Astrocyte (in vitro differentiated cells and primary cell): ENCODE data around the gene NUBP2. TPM values are rescaled to one million over a fixed set of nuclear protein-coding genes. Genes with fewer than 3 reads are reported as not detected.

Source experiments
- DNase-seq: peaks from one replicate; pipeline ENCODE4 v3.0.0-alpha.2; 2010; ENCODE audit warnings: low read depth
- FAIRE-seq: peaks from 2 replicates; lab custom pipeline; 2011; peaks lifted over from hg19 to GRCh38; lab: Jason Lieb, UNC
- H2AFZ ChIP-seq: 2 replicates; pipeline ENCODE4 v1.6.0; 2012; ENCODE audit warnings: low read depth, low read length, inconsistent platforms
- H3K27ac ChIP-seq: 2 replicates; pipeline ENCODE4 v1.5.1; 2011; ENCODE audit warnings: low read depth, low read length, inconsistent platforms
- H3K27me3 ChIP-seq: 2 replicates; pipeline ENCODE4 v1.6.0; 2011; ENCODE audit warnings: low read length, inconsistent platforms; ENCODE audit not compliant: insufficient read depth
- H3K36me3 ChIP-seq: 2 replicates; pipeline ENCODE4 v1.5.1; 2011; ENCODE audit warnings: low read length, inconsistent platforms; ENCODE audit not compliant: insufficient read depth
- H3K4me1 ChIP-seq: 2 replicates; pipeline ENCODE4 v1.5.1; 2011; ENCODE audit warnings: low read length, inconsistent platforms; ENCODE audit not compliant: insufficient read depth
- H3K4me2 ChIP-seq: 2 replicates; pipeline ENCODE4 v1.6.0; 2012; ENCODE audit warnings: low read length, inconsistent platforms
- H3K4me3 ChIP-seq: 2 replicates; pipeline ENCODE4 v1.5.1; 2011; ENCODE audit warnings: low read depth, mild to moderate bottlenecking, low read length, inconsistent platforms; ENCODE audit not compliant: insufficient read depth
- H3K79me2 ChIP-seq: 2 replicates; pipeline ENCODE4 v1.6.0; 2012; ENCODE audit warnings: mild to moderate bottlenecking, low read length, inconsistent platforms; ENCODE audit not compliant: insufficient read depth
- H3K9ac ChIP-seq: 2 replicates; pipeline ENCODE4 v1.6.0; 2012; ENCODE audit warnings: mild to moderate bottlenecking, low read length, inconsistent platforms
- H3K9me3 ChIP-seq: 2 replicates; pipeline ENCODE4 v1.5.1; 2012; ENCODE audit warnings: low read depth, mild to moderate bottlenecking, low read length, inconsistent platforms; ENCODE audit not compliant: insufficient read depth
- H4K20me1 ChIP-seq: 2 replicates; pipeline ENCODE4 v1.6.0; 2012; ENCODE audit warnings: low read length, inconsistent platforms; ENCODE audit not compliant: insufficient read depth
- H3K27ac Mint-ChIP-seq: one replicate; pipeline ENCODE4 v1.8.0; 2021; ENCODE audit warnings: mild to moderate bottlenecking, mixed read lengths; ENCODE audit not compliant: unreplicated experiment
- H3K27me3 Mint-ChIP-seq: one replicate; pipeline ENCODE4 v1.8.0; 2021; ENCODE audit warnings: low read depth, mixed read lengths; ENCODE audit not compliant: unreplicated experiment
- H3K36me3 Mint-ChIP-seq: one replicate; pipeline ENCODE4 v1.8.0; 2021; ENCODE audit warnings: low read depth, mixed read lengths; ENCODE audit not compliant: unreplicated experiment
- H3K4me1 Mint-ChIP-seq: one replicate; pipeline ENCODE4 v1.8.0; 2021; ENCODE audit warnings: low read depth, mixed read lengths; ENCODE audit not compliant: unreplicated experiment
- H3K4me3 Mint-ChIP-seq: one replicate; pipeline ENCODE4 v1.8.0; 2021; ENCODE audit warnings: mild to moderate bottlenecking, moderate library complexity, mixed read lengths; ENCODE audit not compliant: unreplicated experiment
- H3K9me3 Mint-ChIP-seq: one replicate; pipeline ENCODE4 v1.8.0; 2021; ENCODE audit warnings: mild to moderate bottlenecking, mixed read lengths; ENCODE audit not compliant: unreplicated experiment
- CTCF ChIP-seq: IDR thresholded peaks from 2 replicates; pipeline ENCODE4 v1.5.1; 2011; ENCODE audit warnings: low read depth, mild to moderate bottlenecking, inconsistent platforms, low read length, moderate library complexity; ENCODE audit not compliant: insufficient read depth
- EZH2 ChIP-seq: IDR thresholded peaks from 2 replicates; pipeline ENCODE4 v1.6.1; 2012; ENCODE audit warnings: mild to moderate bottlenecking, low read length, inconsistent platforms; ENCODE audit not compliant: insufficient read depth
- total RNA-seq: library from RNA; stranded (reverse); gene quantifications from 2 replicates; pipeline ENCODE4 v1.2.1, GENCODE V29; 2021

NUBP2 gene
- total RNA-seq, 1 donor from 2014 or later = 41.4 TPM

- Mint-ChIP-seq H3K27me3 (no peaks in the 10 kb centered on the region), H3K9me3 (no peaks in the 10 kb centered on the region), H3K27ac (no peak overlapping the region), H3K36me3 (peaks cover 15% of the 10 kb centered on the region), H3K4me1 (peaks cover 20% of the 10 kb centered on the region), H3K4me3 (no peak overlapping the region)
- Histone ChIP-seq H4K20me1 (peaks cover 35% of the 10 kb centered on the region), H3K27ac (no peak overlapping the region), H2AFZ (no peak overlapping the region), H3K27me3 (no peaks in the 10 kb centered on the region), H3K9me3 (no peaks in the 10 kb centered on the region), H3K9ac (no peak overlapping the region), H3K4me3 (no peak overlapping the region), H3K4me2 (no peak overlapping the region), H3K36me3 (peaks cover 20% of the 10 kb centered on the region), H3K79me2 (peaks cover 9% of the 10 kb centered on the region), H3K4me1 (peaks cover 31% of the 10 kb centered on the region)
- FAIRE-seq = no peak
- DNase-seq = peak; percentile 14
- no peak for TF ChIP-seq EZH2
- no peak for TF ChIP-seq CTCF
These were observed 33.3 kb upstream of the NUBP2 start for GRCh38 chr16:1749152-1750117.

GRCh38 chr16:1751946-1752345, 30.8 kb upstream of the NUBP2 start:
- H3K27ac ChIP-seq = no peak overlapping the region
- peaks cover 8% of the 10 kb centered on the region for H3K4me1 ChIP-seq
- peaks cover 46% of the 10 kb centered on the region for H4K20me1 ChIP-seq
- no peak for TF ChIP-seq EZH2
- no peak for TF ChIP-seq CTCF
- FAIRE-seq = no peak
- no peaks in the 10 kb centered on the region for H3K27me3 Mint-ChIP-seq
- peaks cover 20% of the 10 kb centered on the region for H3K36me3 ChIP-seq
- H3K9me3 Mint-ChIP-seq = no peaks in the 10 kb centered on the region
- H3K79me2 ChIP-seq = peaks cover 9% of the 10 kb centered on the region
- peaks cover 10% of the 10 kb centered on the region for H3K4me1 Mint-ChIP-seq
- no peaks in the 10 kb centered on the region for H3K27me3 ChIP-seq
- H3K36me3 Mint-ChIP-seq = peaks cover 18% of the 10 kb centered on the region
- no peak overlapping the region for H3K4me2 ChIP-seq
- H3K4me3 ChIP-seq = no peak overlapping the region
- H3K9me3 ChIP-seq = no peaks in the 10 kb centered on the region
- H3K27ac Mint-ChIP-seq = peak overlapping the region; percentile 69
- no peak overlapping the region for H2AFZ ChIP-seq
- H3K4me3 Mint-ChIP-seq = no peak overlapping the region
- DNase-seq = no peak
- H3K9ac ChIP-seq = no peak overlapping the region

GRCh38 chr16:1752853-1753252, 29.9 kb upstream of the NUBP2 start:
- DNase-seq (no peak), FAIRE-seq (no peak)
- peaks cover 10% of the 10 kb centered on the region for H3K4me1 Mint-ChIP-seq
- no peaks in the 10 kb centered on the region for H3K27me3 Mint-ChIP-seq
- Histone ChIP-seq H3K9ac (no peak overlapping the region), H4K20me1 (peaks cover 46% of the 10 kb centered on the region), H3K4me1 (peaks cover 4% of the 10 kb centered on the region), H3K27ac (no peak overlapping the region), H3K4me3 (no peak overlapping the region), H3K79me2 (peaks cover 4% of the 10 kb centered on the region), H2AFZ (no peak overlapping the region), H3K4me2 (no peak overlapping the region), H3K36me3 (peaks cover 20% of the 10 kb centered on the region), H3K27me3 (no peaks in the 10 kb centered on the region), H3K9me3 (no peaks in the 10 kb centered on the region)
- peaks cover 17% of the 10 kb centered on the region for H3K36me3 Mint-ChIP-seq
- H3K4me3 Mint-ChIP-seq = no peak overlapping the region
- H3K9me3 Mint-ChIP-seq = no peaks in the 10 kb centered on the region
- TF ChIP-seq EZH2 (no peak), CTCF (no peak)
- no peak overlapping the region for H3K27ac Mint-ChIP-seq
